GM18867 (cell line): ENCODE results near the gene VEZF1.

Experiments
- ATAC-seq: cut with Tn5 transposase; IDR thresholded peaks from one replicate; pipeline ENCODE4 v1.9.1; 2021; ENCODE audit warnings: mild to moderate bottlenecking, moderate library complexity; ENCODE audit not compliant: unreplicated experiment

Gene VEZF1

DNA sequence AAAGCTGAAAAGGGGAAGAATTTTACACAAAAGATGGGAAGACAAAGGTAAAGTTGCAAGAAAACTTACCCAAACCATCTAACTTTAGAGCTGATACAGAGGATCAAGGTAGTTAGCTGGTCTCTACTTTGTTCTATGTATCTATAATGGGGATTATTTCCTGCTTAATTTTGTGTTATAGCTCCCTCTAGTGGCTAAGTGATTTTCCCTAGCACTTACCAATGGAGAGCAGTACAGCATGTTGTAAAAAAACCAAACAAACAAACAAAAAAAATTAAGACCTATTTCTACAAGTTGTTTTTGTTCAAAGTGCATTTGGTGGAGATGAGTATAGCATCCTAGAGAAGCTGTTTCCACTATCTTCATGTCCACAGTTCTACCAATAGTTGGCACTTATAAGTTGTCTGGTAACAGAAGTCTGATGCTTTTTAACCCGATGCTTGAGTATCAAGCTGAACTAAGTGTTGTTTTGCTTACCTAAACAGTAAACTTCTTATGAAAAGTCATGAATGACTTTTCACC, 11.5 kb upstream of the VEZF1 start:
- peak; percentile 42 for ATAC-seq

DNA sequence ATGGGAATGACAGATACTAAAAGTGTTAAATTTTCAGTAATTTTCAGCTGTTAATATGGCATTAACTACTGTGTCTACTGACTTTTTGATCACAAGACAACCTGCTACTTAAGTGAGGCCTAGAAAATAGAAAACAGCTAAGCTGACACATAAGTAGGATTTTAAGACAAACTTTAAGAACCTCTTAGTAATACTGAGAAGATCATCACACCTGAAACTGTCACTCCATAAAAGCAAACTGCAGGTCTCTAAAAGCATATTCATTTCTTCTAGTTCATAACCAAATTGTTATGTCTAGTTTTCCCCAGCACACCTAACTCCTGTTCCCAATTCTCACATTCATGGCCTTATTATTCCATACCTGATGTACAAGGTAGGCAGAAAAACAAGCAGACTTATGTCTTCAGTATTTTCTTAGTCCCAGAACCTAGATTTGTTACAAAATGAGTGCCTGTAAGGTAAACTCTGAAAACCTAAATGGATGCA, 11.0 kb upstream of the VEZF1 start:
- ATAC-seq, result no peak

DNA sequence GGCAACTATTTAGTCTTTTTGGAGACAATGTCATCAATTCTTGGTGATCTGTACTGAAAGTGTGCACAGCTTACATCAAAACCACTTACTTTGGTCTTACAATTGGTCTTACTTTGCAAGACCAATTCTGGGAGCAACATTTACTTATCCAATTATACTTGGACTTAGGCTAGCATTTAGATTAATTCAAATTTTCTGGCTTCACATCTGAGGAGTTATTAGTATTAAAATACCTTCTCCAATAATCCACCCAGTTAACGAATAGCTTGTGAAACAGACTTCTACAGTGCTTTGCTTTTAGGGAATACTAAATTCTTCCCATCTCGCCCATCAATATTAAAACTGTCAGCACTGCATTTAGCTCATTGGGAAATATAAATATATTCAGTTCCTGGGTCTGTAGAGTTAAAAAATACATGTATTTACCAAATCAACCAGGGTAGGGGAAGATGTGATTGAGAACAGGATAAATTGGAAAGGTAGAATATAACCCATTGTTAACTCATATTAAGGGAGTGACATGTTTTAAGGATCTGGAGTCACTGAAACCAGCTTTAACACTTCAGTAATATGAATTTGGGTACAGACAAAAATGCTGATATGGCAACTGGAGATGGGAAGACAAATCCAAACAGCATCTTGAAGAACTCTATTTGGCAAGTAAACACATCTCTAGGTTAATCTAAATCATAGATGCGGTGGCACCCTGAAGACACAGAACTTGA, 9.2 kb upstream of the VEZF1 start:
- ATAC-seq, result no peak

DNA sequence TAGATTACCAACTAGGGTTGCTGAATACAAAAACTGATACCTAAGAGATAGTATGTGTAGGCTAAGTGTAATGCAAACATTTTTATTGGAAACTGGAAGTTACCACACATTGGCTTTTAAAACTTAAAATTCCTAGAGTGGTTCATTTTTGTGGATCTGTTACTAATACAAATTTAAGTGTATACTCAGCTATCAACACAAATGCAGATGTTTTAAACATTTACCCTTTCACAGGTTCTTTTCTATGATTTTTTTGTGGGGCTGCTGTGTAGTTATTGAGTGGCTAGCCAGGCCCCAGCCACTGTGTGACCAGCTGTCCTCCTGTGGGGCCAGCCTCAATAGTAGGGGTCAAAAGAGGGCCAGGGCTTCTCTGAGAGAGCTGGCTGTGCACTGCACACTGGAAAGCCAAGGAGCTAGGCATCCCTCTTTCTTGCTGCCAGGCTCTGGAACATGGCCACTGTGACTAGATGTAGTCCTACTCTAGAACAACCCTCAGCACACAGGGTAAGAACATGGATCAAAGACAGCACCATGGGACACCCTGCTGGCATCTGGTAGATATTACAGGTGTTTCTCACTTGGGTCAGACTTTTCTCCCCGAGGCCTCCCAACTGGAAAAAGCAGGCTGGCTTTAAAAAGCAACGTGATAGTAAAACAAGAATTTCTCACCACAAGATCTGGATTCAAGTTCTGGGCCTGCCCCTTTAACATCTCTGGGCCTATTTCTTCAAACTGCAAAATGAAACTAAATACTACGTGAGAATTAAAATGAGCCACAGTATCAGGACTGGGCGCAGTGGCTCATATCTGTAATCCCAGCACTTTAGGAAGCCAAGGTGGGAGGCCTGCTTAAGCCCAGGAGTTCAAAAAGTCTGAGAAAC, 7.3 kb upstream of the VEZF1 start:
- peak; percentile 71 for ATAC-seq

- ATAC-seq, result no peak
Measured at GRCh38 chr17:57994436-57994835, 6.4 kb upstream of the VEZF1 start.

GRCh38 chr17:57993471-57994365, 5.7 kb upstream of the VEZF1 start:
- ATAC-seq, result no peak

- no peak for ATAC-seq
Measured at GRCh38 chr17:57991537-57991936, 3.5 kb upstream of the VEZF1 start.

GRCh38 chr17:57990037-57990436, 2.0 kb upstream of the VEZF1 start:
- no peak for ATAC-seq

- peak; percentile 72 for ATAC-seq
Measured at GRCh38 chr17:57988301-57989250, 522 bp upstream of the VEZF1 start.

DNA sequence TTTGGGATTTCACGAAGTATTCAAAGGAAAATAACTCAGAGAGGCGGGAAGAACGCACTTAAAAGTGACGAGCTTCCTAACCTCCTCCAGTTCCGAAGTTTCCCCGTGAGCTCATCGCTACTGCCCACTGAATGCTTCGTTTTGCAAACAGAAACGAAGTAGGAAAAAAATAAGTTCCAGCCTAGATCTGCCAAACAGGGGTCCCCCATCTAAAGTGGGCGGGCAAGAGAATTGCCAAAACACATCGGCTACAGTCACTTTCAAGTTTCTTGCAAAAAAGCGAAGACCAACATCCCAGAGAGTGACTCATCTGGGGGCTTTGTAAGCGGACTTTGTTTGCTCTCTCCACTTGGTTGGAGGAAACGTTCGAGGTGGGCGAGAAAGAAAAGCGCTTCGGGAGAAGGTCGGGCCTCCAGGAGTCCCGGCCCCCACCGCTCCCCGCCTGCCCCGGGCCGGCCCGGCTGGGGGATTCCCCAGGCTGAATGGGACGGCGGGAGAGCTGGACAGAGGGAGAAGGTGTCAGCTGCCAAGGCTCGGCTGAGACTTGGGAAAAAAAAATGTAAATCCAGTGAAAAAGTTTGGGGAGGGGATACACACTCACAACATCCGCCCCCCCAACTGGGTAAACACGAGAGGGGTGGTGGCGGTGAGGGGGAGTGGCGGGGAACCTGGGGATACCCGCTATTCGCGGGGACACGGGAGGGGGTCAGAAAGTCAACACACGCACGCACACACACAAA, 1.0 kb downstream of the VEZF1 start:
- ATAC-seq, result no peak

- ATAC-seq, result no peak
Measured at GRCh38 chr17:57985675-57985974, 2.4 kb downstream of the VEZF1 start.

GRCh38 chr17:57984936-57985674, 2.9 kb downstream of the VEZF1 start:
- no peak for ATAC-seq

GRCh38 chr17:57984261-57984890, 3.7 kb downstream of the VEZF1 start:
- no peak for ATAC-seq

DNA sequence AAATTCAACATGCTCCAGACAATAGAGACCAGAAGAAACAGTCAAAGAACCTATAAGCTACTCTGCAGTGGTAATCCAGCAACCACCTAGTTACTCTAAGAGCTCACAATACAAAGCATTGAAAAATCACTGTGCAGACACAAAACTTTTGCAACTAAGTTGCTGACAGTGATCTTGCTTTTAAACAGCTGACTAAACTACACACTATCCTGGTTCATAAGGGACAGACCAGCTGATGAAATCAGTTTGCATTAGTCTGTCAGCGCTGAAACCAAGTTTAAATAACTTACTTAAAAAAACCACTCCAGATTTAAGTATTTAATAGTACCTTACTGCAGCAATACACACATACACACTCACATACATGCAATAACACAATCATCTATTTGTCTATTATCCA, 4.6 kb downstream of the VEZF1 start:
- ATAC-seq, result no peak

- ATAC-seq, result no peak
Measured at GRCh38 chr17:57982452-57983170, 5.4 kb downstream of the VEZF1 start.

- no peak for ATAC-seq
Measured at GRCh38 chr17:57980522-57980921, 7.5 kb downstream of the VEZF1 start.

DNA sequence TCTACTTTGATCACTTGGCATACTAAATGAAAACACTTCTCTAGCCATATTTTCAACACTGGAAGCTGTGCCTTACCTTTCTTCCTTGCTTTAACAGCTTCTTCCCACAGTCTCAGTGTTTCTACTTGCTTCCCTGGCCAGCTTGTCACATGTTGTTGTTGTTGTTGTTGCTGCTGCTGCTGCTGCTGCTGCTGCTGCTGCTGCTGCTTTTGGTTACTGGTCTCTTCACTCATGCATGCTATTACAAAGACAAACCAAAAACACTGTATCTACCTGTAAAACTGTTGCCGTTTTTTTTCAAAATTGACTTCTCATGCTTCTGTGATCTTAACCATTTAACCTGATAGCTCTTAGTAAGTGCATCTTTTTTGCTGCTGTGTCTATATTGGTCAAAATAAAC, 9.0 kb downstream of the VEZF1 start:
- no peak for ATAC-seq
